ENCODE data around the gene SORCS2.

- TF ChIP-seq EZH2 (IDR thresholded peaks at IDR 0.05; ENCODE audit: borderline replicate concordance, low read length): no peak
- TF ChIP-seq, protein P1, sequence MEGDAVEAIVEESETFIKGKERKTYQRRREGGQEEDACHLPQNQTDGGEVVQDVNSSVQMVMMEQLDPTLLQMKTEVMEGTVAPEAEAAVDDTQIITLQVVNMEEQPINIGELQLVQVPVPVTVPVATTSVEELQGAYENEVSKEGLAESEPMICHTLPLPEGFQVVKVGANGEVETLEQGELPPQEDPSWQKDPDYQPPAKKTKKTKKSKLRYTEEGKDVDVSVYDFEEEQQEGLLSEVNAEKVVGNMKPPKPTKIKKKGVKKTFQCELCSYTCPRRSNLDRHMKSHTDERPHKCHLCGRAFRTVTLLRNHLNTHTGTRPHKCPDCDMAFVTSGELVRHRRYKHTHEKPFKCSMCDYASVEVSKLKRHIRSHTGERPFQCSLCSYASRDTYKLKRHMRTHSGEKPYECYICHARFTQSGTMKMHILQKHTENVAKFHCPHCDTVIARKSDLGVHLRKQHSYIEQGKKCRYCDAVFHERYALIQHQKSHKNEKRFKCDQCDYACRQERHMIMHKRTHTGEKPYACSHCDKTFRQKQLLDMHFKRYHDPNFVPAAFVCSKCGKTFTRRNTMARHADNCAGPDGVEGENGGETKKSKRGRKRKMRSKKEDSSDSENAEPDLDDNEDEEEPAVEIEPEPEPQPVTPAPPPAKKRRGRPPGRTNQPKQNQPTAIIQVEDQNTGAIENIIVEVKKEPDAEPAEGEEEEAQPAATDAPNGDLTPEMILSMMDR (IDR thresholded peaks at IDR 0.05; ENCODE audit: low read length): no peak
Measured at GRCh38 chr4:7420661-7421040, 228.3 kb downstream of the SORCS2 start.

Data from OCI-LY1 (cell line).